Measurements from ENCODE around the gene ADD2. TPM values are rescaled to one million over a fixed set of nuclear protein-coding genes. Genes with fewer than 3 reads are reported as not detected.

ADD2 gene
- total RNA-seq, 1 donor from 2014 or later, result 0.15 TPM

- H3K36me3 Mint-ChIP-seq (ENCODE audit: low read depth), result peaks cover under 1% of the 10 kb centered on the region
- H3K27me3 Mint-ChIP-seq (ENCODE audit: low read depth), result peaks cover 62% of the 10 kb centered on the region
- no peak overlapping the region for H3K27ac Mint-ChIP-seq (ENCODE audit: unreplicated experiment)
- DNase-seq (ENCODE audit: low spot score), result no peak
- no peak overlapping the region for H3K4me3 Mint-ChIP-seq (ENCODE audit: unreplicated experiment)
- no peaks in the 10 kb centered on the region for H3K9me3 Mint-ChIP-seq (ENCODE audit: low read depth)
- no peak for TF ChIP-seq CTCF (IDR thresholded peaks at IDR 0.05)
- H3K4me1 Mint-ChIP-seq (ENCODE audit: low read depth), result no peaks in the 10 kb centered on the region
These were observed 10.7 kb upstream of the ADD2 start for GRCh38 chr2:70778676-70779075.

GRCh38 chr2:70777450-70777849 is 9.4 kb upstream of the ADD2 start:
- TF ChIP-seq CTCF (IDR thresholded peaks at IDR 0.05), result no peak
- Mint-ChIP-seq H3K27ac (ENCODE audit: unreplicated experiment) (no peak overlapping the region), H3K36me3 (ENCODE audit: low read depth) (peaks cover 2% of the 10 kb centered on the region), H3K9me3 (ENCODE audit: low read depth) (no peaks in the 10 kb centered on the region), H3K27me3 (ENCODE audit: low read depth) (peaks cover 74% of the 10 kb centered on the region), H3K4me3 (ENCODE audit: unreplicated experiment) (no peak overlapping the region), H3K4me1 (ENCODE audit: low read depth) (no peaks in the 10 kb centered on the region)
- no peak for DNase-seq (ENCODE audit: low spot score)

GRCh38 chr2:70776266-70776665 is 8.3 kb upstream of the ADD2 start:
- TF ChIP-seq CTCF (IDR thresholded peaks at IDR 0.05), result no peak
- Mint-ChIP-seq H3K9me3 (ENCODE audit: low read depth) (no peaks in the 10 kb centered on the region), H3K27ac (ENCODE audit: unreplicated experiment) (no peak overlapping the region)

GRCh38 chr2:70775141-70775540 is 7.1 kb upstream of the ADD2 start:
- Mint-ChIP-seq H3K4me3 (ENCODE audit: unreplicated experiment) (no peak overlapping the region), H3K36me3 (ENCODE audit: low read depth) (peaks cover 2% of the 10 kb centered on the region), H3K9me3 (ENCODE audit: low read depth) (no peaks in the 10 kb centered on the region), H3K27ac (ENCODE audit: unreplicated experiment) (no peak overlapping the region), H3K27me3 (ENCODE audit: low read depth) (peaks cover 76% of the 10 kb centered on the region), H3K4me1 (ENCODE audit: low read depth) (no peaks in the 10 kb centered on the region)
- TF ChIP-seq CTCF (IDR thresholded peaks at IDR 0.05), result no peak
- no peak for DNase-seq (ENCODE audit: low spot score)

More at GRCh38 chr2:70776266-70776665, 8.3 kb upstream of the ADD2 start:
- peaks cover 78% of the 10 kb centered on the region for H3K27me3 Mint-ChIP-seq (ENCODE audit: low read depth)
- no peak overlapping the region for H3K4me3 Mint-ChIP-seq (ENCODE audit: unreplicated experiment)
- no peaks in the 10 kb centered on the region for H3K4me1 Mint-ChIP-seq (ENCODE audit: low read depth)
- no peak for DNase-seq (ENCODE audit: low spot score)
- peaks cover 2% of the 10 kb centered on the region for H3K36me3 Mint-ChIP-seq (ENCODE audit: low read depth)

GRCh38 chr2:70772486-70773155 is 4.6 kb upstream of the ADD2 start:
- Mint-ChIP-seq H3K36me3 (ENCODE audit: low read depth) (peaks cover 2% of the 10 kb centered on the region), H3K4me3 (ENCODE audit: unreplicated experiment) (no peak overlapping the region), H3K9me3 (ENCODE audit: low read depth) (no peaks in the 10 kb centered on the region), H3K4me1 (ENCODE audit: low read depth) (peaks cover 3% of the 10 kb centered on the region), H3K27me3 (ENCODE audit: low read depth) (peaks cover 79% of the 10 kb centered on the region), H3K27ac (ENCODE audit: unreplicated experiment) (no peak overlapping the region)
- no peak for DNase-seq (ENCODE audit: low spot score)
- TF ChIP-seq CTCF (IDR thresholded peaks at IDR 0.05), result no peak

Measured in chondrocyte (in vitro differentiated cells).